Kasumi-1 (cell line): ENCODE results near the gene TMEM238.

Experiments
- DNase-seq, 2 experiments: peaks; one replicate each; lab custom pipeline; 2025; lab: John Stamatoyannopoulos, UW

Gene TMEM238

GRCh38 chr19:55358493-55358892, 25.6 kb downstream of the TMEM238 start:
- no peak for DNase-seq

GRCh38 chr19:55355213-55355821, 28.8 kb downstream of the TMEM238 start:
- DNase-seq = no peak

DNA sequence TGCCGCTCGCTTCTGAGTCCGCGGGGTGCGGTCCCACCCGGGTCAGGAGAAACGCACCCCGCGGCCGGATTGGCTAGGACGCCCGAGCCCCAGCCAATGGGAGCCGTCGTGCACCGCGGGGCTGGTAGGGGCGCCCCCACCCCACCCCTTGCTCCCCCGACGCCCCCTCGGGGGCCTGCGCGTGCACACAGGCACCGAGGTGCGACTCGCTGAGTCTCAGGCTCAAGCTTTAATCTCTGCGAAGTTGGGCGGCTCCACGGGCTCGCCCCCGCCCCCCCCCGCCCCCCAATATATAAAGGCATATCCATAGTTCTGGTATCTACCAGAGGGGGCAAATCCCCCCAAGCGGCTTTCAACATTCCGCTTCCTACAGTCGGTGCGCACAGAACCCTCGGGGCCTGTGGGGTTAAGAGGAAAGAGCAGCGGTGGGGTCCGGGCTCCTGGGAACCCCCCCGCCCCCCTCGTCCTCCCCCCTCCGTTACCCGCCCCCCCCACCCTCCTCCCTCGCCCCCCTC, 29.3 kb downstream of the TMEM238 start, which contains the start of gene COX6B2:
TSS of gene COX6B2 (minus strand) at position 22 of the 515 bp plus-strand sequence. CDS start 198 bp downstream, outside the sequence.
- DNase-seq = no peak

- peak; percentile 45 to 66 for DNase-seq
These were observed 30.0 kb downstream of the TMEM238 start for GRCh38 chr19:55353803-55354697.

DNA sequence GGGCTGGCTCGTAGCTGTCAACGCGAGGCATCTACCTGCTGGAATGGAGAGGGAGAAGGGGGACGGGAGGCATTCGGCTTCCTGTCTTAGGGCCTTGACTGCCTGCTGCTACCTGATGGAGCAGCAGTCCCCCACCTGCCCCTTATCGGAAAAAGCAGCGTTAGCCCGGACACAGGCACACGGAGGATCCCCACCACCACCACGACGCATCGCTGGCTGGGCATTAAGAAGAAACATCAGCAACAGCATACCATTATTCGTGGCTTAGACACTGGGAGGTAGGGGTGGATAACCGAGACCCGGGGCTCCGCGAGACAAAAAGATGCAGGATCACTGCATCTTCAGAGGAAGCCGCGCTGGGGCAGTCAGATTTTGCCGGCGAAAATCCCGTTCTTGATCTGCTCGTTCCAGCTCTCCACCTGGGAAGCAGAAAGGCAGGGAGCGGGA, 30.7 kb downstream of the TMEM238 start:
- DNase-seq = no peak

DNA sequence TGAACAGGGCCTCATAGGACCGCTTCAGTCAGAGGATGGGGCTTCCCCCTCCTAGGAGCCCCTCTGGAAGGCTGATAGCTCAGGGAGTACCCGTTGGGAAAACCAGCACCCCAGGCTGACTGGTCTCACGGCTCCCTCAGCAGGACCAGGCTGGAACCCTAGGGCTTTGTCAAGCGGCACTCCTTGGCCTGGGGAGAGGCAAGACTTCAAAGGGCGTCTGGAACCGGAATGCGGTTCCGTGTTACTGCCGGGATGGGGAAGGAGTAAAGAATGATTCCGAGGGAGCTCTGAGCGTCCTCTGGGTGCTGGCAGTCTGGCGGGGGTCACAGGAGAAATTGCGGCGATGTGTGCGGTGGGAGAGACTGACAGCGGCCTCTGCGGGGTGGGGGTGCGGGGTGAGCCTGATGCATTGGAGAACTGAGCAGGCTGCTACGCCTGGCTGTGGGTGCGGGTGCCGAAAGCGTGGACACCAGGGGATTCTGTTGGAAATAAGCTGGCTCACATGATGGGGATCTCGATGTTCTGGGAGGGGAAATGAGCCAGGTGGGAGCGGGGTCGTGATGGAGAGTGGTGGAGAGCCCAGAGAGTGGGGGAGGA, 31.4 kb downstream of the TMEM238 start:
- DNase-seq = no peak

GRCh38 chr19:55352040-55352439, 32.1 kb downstream of the TMEM238 start:
- DNase-seq = no peak

DNA sequence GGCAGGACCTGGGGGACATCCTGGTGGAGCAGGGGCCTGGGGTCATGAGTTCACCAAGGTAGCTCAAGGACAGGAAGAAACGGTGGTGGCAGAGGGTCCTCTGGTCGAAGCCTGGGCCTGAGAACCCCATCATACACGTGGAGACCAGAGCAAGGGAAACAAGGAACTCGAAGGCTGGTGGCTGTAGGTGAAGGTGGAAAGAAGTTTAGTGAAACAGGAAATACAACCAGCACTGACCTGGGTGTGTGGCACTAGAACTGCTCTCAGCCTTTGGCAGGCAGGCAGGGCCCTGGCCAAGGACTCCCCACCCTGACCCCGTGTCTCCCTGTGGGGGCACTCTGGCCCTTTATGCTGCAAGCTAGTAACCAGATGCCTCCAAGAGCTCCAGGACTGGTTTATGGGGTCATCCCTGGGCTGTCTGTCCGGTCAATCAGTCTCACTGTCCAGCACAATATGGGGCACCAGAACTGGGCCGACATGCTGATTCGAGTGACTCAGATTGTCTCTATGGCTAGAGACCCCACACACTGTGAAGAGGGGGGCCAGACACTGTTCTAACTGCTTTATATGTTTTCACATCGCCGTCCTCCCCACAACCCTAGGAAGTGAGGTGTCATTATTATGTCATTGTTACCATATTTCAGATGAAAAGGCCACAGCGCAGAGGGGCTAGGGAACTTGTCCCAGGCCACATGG, 33.3 kb downstream of the TMEM238 start:
- DNase-seq = no peak

- DNase-seq = no peak
These were observed 35.6 kb downstream of the TMEM238 start for GRCh38 chr19:55348317-55349034.

DNA sequence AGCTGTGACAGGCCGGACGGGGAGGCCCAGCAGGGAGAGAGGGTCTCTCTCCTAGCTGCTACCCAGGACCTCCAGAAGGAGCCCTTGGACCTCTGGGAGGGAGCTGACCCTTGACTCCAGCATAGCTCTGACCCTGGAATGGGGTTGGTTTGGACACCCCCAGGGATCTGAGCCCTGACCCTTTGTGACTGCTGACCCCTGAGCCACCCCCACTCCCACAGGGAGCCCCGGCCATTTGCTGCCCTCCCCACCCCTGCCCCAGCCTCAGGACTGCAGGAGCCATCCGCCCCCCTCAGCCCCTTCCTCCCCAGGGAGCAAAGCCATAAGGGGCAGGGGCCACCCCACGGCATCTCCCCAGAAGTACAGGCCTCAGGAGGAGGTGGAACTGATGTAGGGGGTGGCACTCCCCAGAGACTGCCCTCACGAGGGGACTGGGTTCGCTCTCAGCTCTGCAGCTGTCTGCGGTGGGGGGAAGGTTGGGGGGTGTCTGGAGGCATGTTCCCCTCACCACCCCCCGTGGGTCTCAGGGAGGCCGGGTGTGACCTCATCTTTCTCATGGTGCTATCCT, 36.6 kb downstream of the TMEM238 start:
- no peak for DNase-seq

DNA sequence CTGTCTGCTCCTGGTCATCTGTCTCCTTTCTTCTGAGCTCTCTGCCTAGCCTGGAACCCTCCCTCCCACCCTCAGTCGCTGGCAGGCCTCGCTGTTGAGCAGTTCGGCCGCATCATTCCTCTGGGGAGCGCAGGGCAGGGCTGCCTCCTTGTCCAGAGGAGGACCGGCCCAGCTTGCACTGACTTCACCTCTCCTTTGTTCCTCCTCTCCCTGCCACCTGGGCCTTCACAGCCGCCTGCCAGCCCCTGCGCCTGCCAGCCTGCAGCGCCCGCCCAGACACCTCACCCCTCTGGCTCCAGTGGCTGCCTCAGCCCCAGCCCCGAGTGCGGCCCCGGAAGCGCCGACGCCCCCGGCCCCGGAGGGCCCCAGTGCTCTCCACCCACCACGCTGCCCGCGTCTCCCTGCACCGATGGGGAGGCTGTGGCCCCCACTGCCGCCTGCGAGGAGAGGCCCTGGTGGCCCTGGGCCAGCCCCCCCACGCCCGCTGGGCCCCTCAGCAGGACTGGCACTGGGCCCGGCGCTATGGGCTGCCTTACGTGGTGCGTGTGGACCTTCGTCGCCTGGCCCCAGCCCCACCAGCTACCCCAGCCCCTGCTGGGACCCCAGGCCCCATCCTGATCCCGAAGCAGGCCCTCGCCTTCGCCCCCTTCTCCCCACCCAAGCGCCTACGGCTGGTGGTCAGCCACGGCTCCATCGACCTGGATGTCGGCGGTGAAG, 37.2 kb downstream of the TMEM238 start:
- no peak for DNase-seq

- DNase-seq = no peak
These were observed 38.0 kb downstream of the TMEM238 start for GRCh38 chr19:55345818-55346724.

GRCh38 chr19:55345101-55345817, 38.8 kb downstream of the TMEM238 start:
- no peak for DNase-seq

- DNase-seq = no peak
These were observed 39.6 kb downstream of the TMEM238 start for GRCh38 chr19:55344444-55344843.

DNA sequence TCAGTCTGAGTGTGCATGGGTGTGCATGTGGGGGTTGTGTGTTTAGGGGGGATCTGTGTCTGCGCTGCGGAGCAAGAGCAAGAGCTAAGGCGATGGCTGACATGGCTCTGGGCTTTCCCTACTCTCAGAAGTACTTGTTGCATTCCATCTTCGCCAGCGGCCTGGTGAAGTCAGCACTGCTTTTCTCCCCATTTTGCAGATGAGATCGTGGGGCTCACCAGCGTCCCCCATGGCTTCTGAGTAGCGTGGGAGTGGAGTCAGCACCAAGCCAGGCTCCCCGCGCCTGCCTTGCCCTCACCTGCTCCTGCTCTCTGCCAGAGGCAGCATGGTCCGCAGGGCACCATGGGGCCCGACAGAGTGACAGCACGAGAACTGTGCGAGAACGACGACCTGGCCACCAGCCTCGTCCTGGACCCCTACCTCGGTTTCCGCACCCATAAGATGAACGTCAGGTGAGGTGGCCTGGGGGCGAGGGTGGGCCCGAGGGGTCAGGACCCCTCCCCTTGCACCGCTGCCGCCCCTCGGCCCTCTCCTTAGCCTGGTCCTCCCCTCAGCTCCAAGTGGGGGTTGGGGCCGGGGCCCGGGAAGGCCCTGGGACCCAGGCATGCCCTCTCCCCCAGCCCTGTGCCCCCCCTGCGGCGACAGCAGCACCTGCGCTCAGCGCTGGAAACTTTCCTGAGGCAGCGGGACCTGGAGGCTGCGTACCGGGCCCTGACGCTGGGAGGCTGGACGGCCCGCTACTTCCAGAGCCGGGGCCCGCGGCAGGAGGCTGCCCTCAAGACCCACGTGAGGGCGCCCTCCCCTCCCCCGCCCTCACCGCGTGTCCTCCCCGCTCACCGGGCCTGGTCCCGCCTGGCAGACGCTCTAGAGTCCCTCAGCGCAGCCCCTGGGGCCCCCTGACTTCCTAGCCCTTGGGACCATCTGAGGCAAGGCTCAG, 42.2 kb downstream of the TMEM238 start:
- DNase-seq = no peak

- DNase-seq = peak; percentile 43 to 50
These were observed 42.9 kb downstream of the TMEM238 start for GRCh38 chr19:55341171-55341588.

DNA sequence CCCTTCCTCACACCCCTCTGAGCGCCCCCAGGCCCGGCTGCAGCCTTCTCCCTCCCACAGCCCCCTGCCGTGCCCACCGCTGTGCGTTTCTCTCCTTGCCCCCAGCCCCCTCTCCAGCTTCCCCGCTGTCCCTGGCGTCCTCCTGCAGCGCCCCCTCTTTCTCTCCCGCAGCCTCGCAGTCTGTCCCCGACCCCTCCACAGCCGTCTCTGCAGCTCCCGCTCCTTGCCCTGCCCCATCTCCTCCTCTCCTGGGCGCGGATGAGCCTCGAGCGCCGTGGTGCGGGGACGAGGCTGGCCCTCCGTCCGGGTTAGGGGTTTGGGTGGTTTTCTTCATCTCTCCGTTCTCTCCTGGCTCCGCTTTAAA, 43.3 kb downstream of the TMEM238 start:
- peak; percentile 29 to 50 for DNase-seq
